OCI-LY7 (cell line): ENCODE data around the gene EXT2. TPM values are rescaled to one million over a fixed set of nuclear protein-coding genes. Genes with fewer than 3 reads are reported as not detected.

Experiments
- BruUV-seq: library from RNA; stranded (reverse); fragments of 400-500 nt; replicated peaks from 2 replicates; lab custom pipeline; 2021; lab: Mats Ljungman, UMichigan
- CTCF ChIA-PET: fragments of 300-600 bp; sonication (Branson Sonifier 250); formaldehyde crosslinking; loops from one replicate; lab custom pipeline; 2022; ENCODE audit warnings: antibody characterized with exemption; ENCODE audit not compliant: unreplicated experiment; lab: Charles Lee
- POLR2A ChIA-PET: fragments of 300-600 bp; sonication (Branson Sonifier 250); formaldehyde crosslinking; loops from one replicate; lab custom pipeline; 2022; ENCODE audit warnings: antibody characterized with exemption; lab: Charles Lee
- DNase-seq: peaks from one replicate; pipeline ENCODE4 v3.0.0-alpha.2; 2015; ENCODE audit warnings: low spot score
- H2AFZ ChIP-seq: fragments of 200-600 bp; sonication (generic), shearing (Covaris generic); 2 replicates; pipeline ENCODE4 v1.6.1; 2014; ENCODE audit warnings: mild to moderate bottlenecking, antibody characterized with exemption, low read length, moderate library complexity
- H3K27ac ChIP-seq: fragments of 200-600 bp; sonication (generic); 2 replicates; pipeline ENCODE4 v1.5.1; 2014; ENCODE audit warnings: mixed run types, low read depth, mild to moderate bottlenecking, moderate library complexity, low read length, inconsistent platforms; ENCODE audit not compliant: poor library complexity, severe bottlenecking
- H3K36me3 ChIP-seq: fragments of 200-600 bp; sonication (generic); 2 replicates; pipeline ENCODE4 v1.6.1; 2014; ENCODE audit warnings: mild to moderate bottlenecking, antibody characterized with exemption, low read length, moderate library complexity, mixed read lengths; ENCODE audit not compliant: insufficient read depth
- H3K4me1 ChIP-seq: fragments of 200-600 bp; sonication (generic); 2 replicates; pipeline ENCODE4 v1.5.1; 2014; ENCODE audit warnings: mild to moderate bottlenecking, low read length; ENCODE audit not compliant: insufficient read depth, poor library complexity, severe bottlenecking
- H3K4me2 ChIP-seq: fragments of 200-600 bp; sonication (generic); 2 replicates; pipeline ENCODE4 v1.6.1; 2014; ENCODE audit warnings: mild to moderate bottlenecking, low read length
- H3K4me3 ChIP-seq: fragments of 200-600 bp; sonication (generic); 2 replicates; pipeline ENCODE4 v1.5.1; 2014; ENCODE audit warnings: mild to moderate bottlenecking, low read depth, low read length; ENCODE audit not compliant: poor library complexity, severe bottlenecking
- H3K79me2 ChIP-seq: fragments of 200-600 bp; sonication (generic); 2 replicates; pipeline ENCODE4 v1.6.1; 2016; ENCODE audit warnings: low read depth, mild to moderate bottlenecking, low read length, moderate library complexity, mixed read lengths; ENCODE audit not compliant: insufficient read depth
- H3K9me2 ChIP-seq: fragments of 200-600 bp; sonication (generic); 2 replicates; pipeline ENCODE4 v1.6.1; 2016; ENCODE audit warnings: mild to moderate bottlenecking, low read length, mixed read lengths; ENCODE audit not compliant: insufficient read depth
- H3K9me3 ChIP-seq: fragments of 200-600 bp; sonication (generic); 2 replicates; pipeline ENCODE4 v1.6.1; 2014; ENCODE audit warnings: mild to moderate bottlenecking, mixed run types, low read length, mixed read lengths
- H4K20me1 ChIP-seq: fragments of 200-600 bp; sonication (generic); 2 replicates; pipeline ENCODE4 v1.6.1; 2014; ENCODE audit warnings: mild to moderate bottlenecking, antibody characterized with exemption, low read length, moderate library complexity, mixed read lengths; ENCODE audit not compliant: insufficient read depth
- EZH2phosphoT487 ChIP-seq: fragments of 200-600 bp; sonication (generic); IDR thresholded peaks from 2 replicates; pipeline ENCODE4 v1.6.1; 2018; ENCODE audit warnings: low read depth, borderline replicate concordance, mild to moderate bottlenecking, mixed run types, antibody characterized with exemption, low read length, moderate library complexity, mixed read lengths
- intact Hi-C: fragments of 100-400 bp; cut with micrococcal nuclease; formaldehyde crosslinking; loops from one replicate; pipeline ENCODE4 v1.10.0; 2022; ENCODE audit not compliant: unreplicated experiment
- total RNA-seq, 2 experiments: library from RNA; depleted of rRNA in 1 of 2; stranded (reverse); fragments of >200 nt in 1 of 2; shearing (Covaris generic) in 1 of 2; gene quantifications; 2 replicates each; pipeline ENCODE4 v1.2.3, GENCODE V29; 2014 to 2022
- TF ChIP-seq, protein P1 (sequence below): fragments of 200-600 bp; sonication (generic); conservative IDR thresholded peaks from 2 replicates; pipeline ENCODE4 v1.5.1; 2014; ENCODE audit warnings: mild to moderate bottlenecking, antibody characterized with exemption, low read length, moderate library complexity, mixed read lengths

The EXT2 gene
- total RNA-seq, 2 experiments from 2014 or later: 22.3 to 31.8 TPM

GRCh38 chr11:44255406-44256071 is 160.1 kb downstream of the EXT2 start:
- ChIA-PET CTCF (no interaction called here), POLR2A (interaction anchor here (0.6 kb wide), 1 partner anchor 275 kb away, joined by 3 read pairs; no protein-coding TSS in a partner anchor)
- BruUV-seq: no TSS peak
- Histone ChIP-seq H3K4me2 (no peak overlapping the region), H3K36me3 (no peaks in the 10 kb centered on the region), H3K4me3 (no peak overlapping the region), H2AFZ (no peak overlapping the region), H3K27ac (no peak overlapping the region), H3K4me1 (no peaks in the 10 kb centered on the region), H3K79me2 (no peaks in the 10 kb centered on the region), H3K9me2 (no peaks in the 10 kb centered on the region), H4K20me1 (no peaks in the 10 kb centered on the region), H3K9me3 (peaks cover 16% of the 10 kb centered on the region; the same call in 1 of the 2 replicates)
- no peak for DNase-seq
- intact Hi-C loops: no loop called here
- no peak for TF ChIP-seq EZH2phosphoT487
- TF ChIP-seq, protein P1, sequence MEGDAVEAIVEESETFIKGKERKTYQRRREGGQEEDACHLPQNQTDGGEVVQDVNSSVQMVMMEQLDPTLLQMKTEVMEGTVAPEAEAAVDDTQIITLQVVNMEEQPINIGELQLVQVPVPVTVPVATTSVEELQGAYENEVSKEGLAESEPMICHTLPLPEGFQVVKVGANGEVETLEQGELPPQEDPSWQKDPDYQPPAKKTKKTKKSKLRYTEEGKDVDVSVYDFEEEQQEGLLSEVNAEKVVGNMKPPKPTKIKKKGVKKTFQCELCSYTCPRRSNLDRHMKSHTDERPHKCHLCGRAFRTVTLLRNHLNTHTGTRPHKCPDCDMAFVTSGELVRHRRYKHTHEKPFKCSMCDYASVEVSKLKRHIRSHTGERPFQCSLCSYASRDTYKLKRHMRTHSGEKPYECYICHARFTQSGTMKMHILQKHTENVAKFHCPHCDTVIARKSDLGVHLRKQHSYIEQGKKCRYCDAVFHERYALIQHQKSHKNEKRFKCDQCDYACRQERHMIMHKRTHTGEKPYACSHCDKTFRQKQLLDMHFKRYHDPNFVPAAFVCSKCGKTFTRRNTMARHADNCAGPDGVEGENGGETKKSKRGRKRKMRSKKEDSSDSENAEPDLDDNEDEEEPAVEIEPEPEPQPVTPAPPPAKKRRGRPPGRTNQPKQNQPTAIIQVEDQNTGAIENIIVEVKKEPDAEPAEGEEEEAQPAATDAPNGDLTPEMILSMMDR: no peak

DNA sequence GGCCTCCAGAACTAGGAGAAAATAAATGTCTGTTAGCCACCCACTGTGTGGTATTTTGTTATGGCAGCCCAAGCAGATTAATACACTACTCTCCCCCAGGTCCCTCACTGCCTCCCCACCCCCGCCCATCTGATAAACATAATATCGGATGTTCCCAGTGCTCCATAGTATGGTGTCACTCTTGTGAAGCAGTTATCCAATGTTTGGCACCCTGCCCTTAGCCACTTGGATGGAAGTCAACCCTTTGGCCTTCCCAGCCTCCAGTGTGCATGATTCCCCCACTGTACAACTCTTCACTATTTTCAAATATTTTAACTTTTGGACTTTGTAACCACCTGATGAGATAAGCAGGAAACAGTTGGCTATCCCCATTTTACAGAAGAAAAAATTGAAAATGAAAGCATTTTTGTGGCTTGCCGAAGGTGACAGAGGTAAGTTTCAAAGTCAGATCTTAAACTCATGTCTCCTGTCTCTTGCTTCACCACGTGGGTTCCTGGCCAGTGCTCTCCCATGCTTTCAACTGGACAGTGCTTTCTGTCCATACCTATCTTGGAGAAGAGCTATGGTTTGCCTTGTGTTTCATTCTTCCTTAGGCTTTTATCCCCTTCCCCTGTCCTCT is 161.3 kb downstream of the EXT2 start:
- ChIA-PET POLR2A (no interaction called here), CTCF (no interaction called here)
- H3K36me3 ChIP-seq: no peaks in the 10 kb centered on the region
- H4K20me1 ChIP-seq: no peaks in the 10 kb centered on the region
- no peak overlapping the region for H3K4me3 ChIP-seq
- no peaks in the 10 kb centered on the region for H3K79me2 ChIP-seq
- H3K9me3 ChIP-seq: peaks cover 16% of the 10 kb centered on the region; the same call in 1 of the 2 replicates
- no peak overlapping the region for H3K27ac ChIP-seq
- no peak for DNase-seq
- BruUV-seq: no TSS peak
- H3K4me2 ChIP-seq: no peak overlapping the region
- intact Hi-C loops: no loop called here
- no peaks in the 10 kb centered on the region for H3K9me2 ChIP-seq
- no peak for TF ChIP-seq EZH2phosphoT487
- no peak overlapping the region for H2AFZ ChIP-seq
- H3K4me1 ChIP-seq: no peaks in the 10 kb centered on the region

DNA sequence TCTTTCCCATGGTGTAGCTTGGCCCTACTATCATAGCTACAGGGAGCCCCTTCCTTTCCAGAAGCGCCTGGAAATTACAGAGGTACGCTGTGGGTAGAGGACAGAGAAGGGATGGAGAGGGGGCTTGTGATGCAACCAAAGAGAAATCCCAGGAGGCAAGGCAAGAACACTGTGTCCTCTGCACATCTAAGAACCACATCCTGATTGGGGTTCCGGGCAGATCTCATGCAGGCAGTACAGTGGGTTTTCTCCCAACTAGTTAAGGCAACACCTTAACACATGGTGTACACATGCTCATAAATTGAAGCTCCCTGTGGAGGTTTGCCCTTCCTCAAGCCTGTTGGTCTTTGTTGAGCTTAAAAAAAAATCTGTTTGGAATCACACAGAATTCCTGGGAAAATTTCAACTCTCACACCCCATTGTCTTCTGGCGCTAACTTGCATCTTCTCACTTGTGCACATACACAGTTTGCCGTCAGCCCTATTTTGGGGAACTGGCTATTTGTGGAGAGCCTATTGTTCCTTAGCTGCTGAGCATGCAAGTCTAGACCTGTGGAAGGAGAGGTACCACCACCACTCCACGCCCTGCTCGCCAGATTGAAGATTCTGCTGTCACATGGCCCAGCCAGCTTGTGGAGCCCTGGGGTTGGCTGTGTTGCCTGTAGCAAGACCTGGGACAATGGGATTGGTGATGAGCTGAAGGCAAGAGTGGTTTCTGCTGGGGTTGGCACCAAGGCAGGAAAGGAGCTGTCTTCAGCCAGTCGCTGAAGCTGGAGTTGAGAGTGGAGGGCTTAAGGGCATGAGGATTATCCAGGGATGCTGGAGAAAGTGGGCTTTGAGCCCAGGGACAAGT is 162.1 kb downstream of the EXT2 start:
- no peak overlapping the region for H2AFZ ChIP-seq
- no TSS peak for BruUV-seq

More for the DNA sequence above, 162.1 kb downstream of the EXT2 start:
- H3K4me1 ChIP-seq: no peaks in the 10 kb centered on the region
- intact Hi-C loops: no loop called here
- TF ChIP-seq EZH2phosphoT487: no peak
- TF ChIP-seq, protein P1: no peak
- H3K79me2 ChIP-seq: no peaks in the 10 kb centered on the region
- DNase-seq: no peak
- H3K9me2 ChIP-seq: no peaks in the 10 kb centered on the region
- H3K4me2 ChIP-seq: no peak overlapping the region
- ChIA-PET POLR2A (no interaction called here), CTCF (no interaction called here)
- no peak overlapping the region for H3K27ac ChIP-seq
- H4K20me1 ChIP-seq: no peaks in the 10 kb centered on the region
- no peaks in the 10 kb centered on the region for H3K36me3 ChIP-seq
- H3K4me3 ChIP-seq: no peak overlapping the region
- peaks cover 14% of the 10 kb centered on the region; the same call in 1 of the 2 replicates for H3K9me3 ChIP-seq
